Endothelial cell of umbilical vein (primary cell): ENCODE measurements around the gene SNX33. TPM values are rescaled to one million over a fixed set of nuclear protein-coding genes. Genes with fewer than 3 reads are reported as not detected.

Experiments used
- BruUV-seq: library from RNA; stranded (reverse); fragments of 400-500 nt; replicated peaks from 2 replicates; lab custom pipeline; 2021; lab: Mats Ljungman, UMichigan
- CTCF ChIA-PET: fragments of 300-600, 350-600 bp; sonication (Branson Sonifier 250); formaldehyde crosslinking; loops from one replicate; lab custom pipeline; 2021; ENCODE audit warnings: antibody characterized with exemption, inconsistent platforms; lab: Charles Lee
- POLR2A ChIA-PET: fragments of 300-600, 350-600 bp; sonication (Branson Sonifier 250); formaldehyde crosslinking; loops from one replicate; lab custom pipeline; 2021; ENCODE audit warnings: antibody characterized with exemption, inconsistent platforms; lab: Charles Lee
- DNase-seq: peaks from one replicate; pipeline ENCODE4 v3.0.0-alpha.2; 2011; ENCODE audit warnings: low read depth, low spot score
- FAIRE-seq: peaks from 2 replicates; lab custom pipeline; 2011; peaks lifted over from hg19 to GRCh38; lab: Jason Lieb, UNC
- H2AFZ ChIP-seq: 2 replicates; pipeline ENCODE4 v1.6.0; 2012; ENCODE audit warnings: low read depth, low read length, control low read depth, inconsistent platforms
- H3K27ac ChIP-seq: 2 replicates; pipeline ENCODE4 v1.5.1; 2011; ENCODE audit warnings: low read depth, mild to moderate bottlenecking, control low read depth, low read length, moderate library complexity; ENCODE audit not compliant: insufficient read depth
- H3K27me3 ChIP-seq, 2 experiments: 2 replicates each; pipeline versions ENCODE4 v1.6.0 to v1.6.1; 2011; ENCODE audit warnings: low read length in 2 of 2, mixed read lengths in 1 of 2; ENCODE audit not compliant: control insufficient read depth in 2 of 2, insufficient read depth in 2 of 2
- H3K36me3 ChIP-seq, 2 experiments: 2 replicates in 1 of 2; 3 replicates in 1 of 2; pipeline ENCODE4 v1.5.1; 2011; ENCODE audit warnings: low read length in 2 of 2, mild to moderate bottlenecking in 1 of 2, moderate library complexity in 1 of 2; ENCODE audit not compliant: control insufficient read depth in 2 of 2, insufficient read depth in 2 of 2; ENCODE audit errors: extremely low read depth in 1 of 2
- H3K4me1 ChIP-seq: 3 replicates; pipeline ENCODE4 v1.5.1; 2011; ENCODE audit warnings: mild to moderate bottlenecking, low read length; ENCODE audit not compliant: control insufficient read depth, insufficient read depth; ENCODE audit errors: extremely low read depth
- H3K4me2 ChIP-seq: 2 replicates; pipeline ENCODE4 v1.6.1; 2011; ENCODE audit warnings: low read length, control low read depth, mixed read lengths; ENCODE audit not compliant: insufficient read depth
- H3K4me3 ChIP-seq, 3 experiments: fragments of 200-600 bp in 1 of 3; sonication (generic), shearing (Covaris generic) in 1 of 3; replicated peaks in 1 of 3; 2 replicates each; pipeline ENCODE4 v1.5.1; 2011 to 2016; ENCODE audit warnings: control low read depth in 3 of 3, low read length in 3 of 3, mild to moderate bottlenecking in 2 of 3, inconsistent platforms in 1 of 3, low read depth in 1 of 3, moderate library complexity in 1 of 3; ENCODE audit not compliant: insufficient read depth in 1 of 3
- H3K79me2 ChIP-seq: 2 replicates; pipeline ENCODE4 v1.6.0; 2012; ENCODE audit warnings: low read length, inconsistent platforms; ENCODE audit not compliant: control insufficient read depth, insufficient read depth
- H3K9ac ChIP-seq: replicated peaks from 2 replicates; pipeline ENCODE3; 2011; ENCODE audit warnings: low read length, control low read depth; ENCODE audit not compliant: insufficient read depth; ENCODE audit errors: extremely low read depth
- H3K9me1 ChIP-seq: replicated peaks from 3 replicates; pipeline ENCODE4 v1.6.0; 2011; ENCODE audit warnings: mild to moderate bottlenecking, low read length; ENCODE audit not compliant: control insufficient read depth, insufficient read depth; ENCODE audit errors: extremely low read depth
- H3K9me3 ChIP-seq: replicated peaks from 2 replicates; pipeline ENCODE4 v1.5.1; 2012; ENCODE audit warnings: low read length, inconsistent platforms; ENCODE audit not compliant: control insufficient read depth, insufficient read depth
- H4K20me1 ChIP-seq: replicated peaks from 2 replicates; pipeline ENCODE3; 2011; ENCODE audit warnings: mild to moderate bottlenecking, low read length; ENCODE audit not compliant: control insufficient read depth, insufficient read depth; ENCODE audit errors: extremely low read depth
- CTCF ChIP-seq, 2 donors: IDR thresholded peaks; 1 replicate in 1 of 2; 2 replicates in 1 of 2; pipeline ENCODE4 v1.5.1; 2011; ENCODE audit warnings: low read length in 2 of 2, mild to moderate bottlenecking in 2 of 2, moderate library complexity in 2 of 2, control low read depth in 1 of 2, inconsistent platforms in 1 of 2, low read depth in 1 of 2; ENCODE audit not compliant: insufficient read depth in 1 of 2; ENCODE audit errors: extremely low read depth in 1 of 2
- EZH2 ChIP-seq: IDR thresholded peaks from 2 replicates; pipeline ENCODE4 v1.6.1; 2012; ENCODE audit warnings: borderline replicate concordance, low read depth, mild to moderate bottlenecking, moderate library complexity, low read length, inconsistent platforms; ENCODE audit not compliant: severe bottlenecking
- FOS ChIP-seq: IDR thresholded peaks from 2 replicates; pipeline ENCODE4 v1.6.1; 2011; ENCODE audit warnings: mild to moderate bottlenecking, low read length, moderate library complexity, borderline replicate concordance; ENCODE audit not compliant: insufficient read depth
- GATA2 ChIP-seq: IDR thresholded peaks from 2 replicates; pipeline ENCODE4 v1.7.0; 2011; ENCODE audit warnings: low read depth, mild to moderate bottlenecking, moderate library complexity, mixed read lengths, low read length; ENCODE audit not compliant: insufficient read length, insufficient read depth
- JUN ChIP-seq: IDR thresholded peaks from 2 replicates; pipeline ENCODE4 v1.6.1; 2011; ENCODE audit warnings: borderline replicate concordance, low read depth; ENCODE audit not compliant: insufficient read length, insufficient read depth
- MYC ChIP-seq: IDR thresholded peaks from one replicate; pipeline ENCODE4 v1.6.1; 2011; ENCODE audit warnings: mild to moderate bottlenecking, low read depth, low read length
- POLR2A ChIP-seq: IDR thresholded peaks from 2 replicates; pipeline ENCODE4 v1.6.1; 2012; ENCODE audit warnings: low read depth, mild to moderate bottlenecking, control low read depth, low read length
- POLR2AphosphoS5 ChIP-seq: IDR thresholded peaks from 2 replicates; pipeline ENCODE4 v1.6.1; 2012; ENCODE audit warnings: low read depth, mild to moderate bottlenecking, control low read depth, low read length, moderate library complexity; ENCODE audit not compliant: insufficient read depth
- dilution Hi-C: fragments of 300-500 bp; cut with MboI; formaldehyde crosslinking; loops from one replicate; pipeline ENCODE4 v1.15.0; 2019; ENCODE audit warnings: low sequenced_read_pairs; ENCODE audit not compliant: extremely low pct_ligation_motif_present
- intact Hi-C: fragments of 100-400 bp; cut with micrococcal nuclease; formaldehyde crosslinking; loops from one replicate; pipeline ENCODE4 v1.10.0; 2022
- polyA plus RNA-seq, 4 experiments: library from polyadenylated mRNA; depleted of rRNA in 3 of 4; stranded (reverse) in 3 of 4; unstranded in 1 of 4; fragments of >200 nt; gene quantifications; 2 replicates each; pipeline versions ENCODE4 v1.2.1 to v1.2.3, GENCODE V29; 2011 to 2012; ENCODE audit warnings: missing spikeins in 1 of 4
- total RNA-seq: library from RNA; stranded (reverse); gene quantifications from 2 replicates; pipeline ENCODE4 v1.2.3, GENCODE V29; 2021
- TF ChIP-seq, protein P1 (sequence below): IDR thresholded peaks from 2 replicates; pipeline ENCODE4 v1.6.1; 2011; ENCODE audit not compliant: insufficient read depth, insufficient read length

The SNX33 gene
- total and polyA plus RNA-seq, 2 donors (not counting 3 experiments of a cell fraction or from before 2014, with no cell fraction given) = 7.9 to 12.6 TPM

GRCh38 chr15:75663931-75664421 is 16.3 kb downstream of the SNX33 start:
- CTCF ChIA-PET = no interaction called here
- Histone ChIP-seq H3K79me2 (no peaks in the 10 kb centered on the region), H3K9me1 (no peaks in the 10 kb centered on the region), H3K27me3 (no peaks in the 10 kb centered on the region), H3K36me3 (peaks cover 0 to 4% of the 10 kb centered on the region in 2 experiments), H3K4me1 (peaks cover 15% of the 10 kb centered on the region), H3K4me2 (no peak overlapping the region), H3K27ac (no peak overlapping the region), H3K9ac (no peak overlapping the region), H2AFZ (no peak overlapping the region), H4K20me1 (no peaks in the 10 kb centered on the region), H3K4me3 (no peak overlapping the region), H3K9me3 (no peaks in the 10 kb centered on the region)
- BruUV-seq = no TSS peak
- no peak for DNase-seq
- no peak for FAIRE-seq
- dilution Hi-C loops = no loop called here
- intact Hi-C loops = no loop called here
- TF ChIP-seq POLR2A (no peak), POLR2AphosphoS5 (no peak)
- POLR2A ChIA-PET = no interaction called here

DNA sequence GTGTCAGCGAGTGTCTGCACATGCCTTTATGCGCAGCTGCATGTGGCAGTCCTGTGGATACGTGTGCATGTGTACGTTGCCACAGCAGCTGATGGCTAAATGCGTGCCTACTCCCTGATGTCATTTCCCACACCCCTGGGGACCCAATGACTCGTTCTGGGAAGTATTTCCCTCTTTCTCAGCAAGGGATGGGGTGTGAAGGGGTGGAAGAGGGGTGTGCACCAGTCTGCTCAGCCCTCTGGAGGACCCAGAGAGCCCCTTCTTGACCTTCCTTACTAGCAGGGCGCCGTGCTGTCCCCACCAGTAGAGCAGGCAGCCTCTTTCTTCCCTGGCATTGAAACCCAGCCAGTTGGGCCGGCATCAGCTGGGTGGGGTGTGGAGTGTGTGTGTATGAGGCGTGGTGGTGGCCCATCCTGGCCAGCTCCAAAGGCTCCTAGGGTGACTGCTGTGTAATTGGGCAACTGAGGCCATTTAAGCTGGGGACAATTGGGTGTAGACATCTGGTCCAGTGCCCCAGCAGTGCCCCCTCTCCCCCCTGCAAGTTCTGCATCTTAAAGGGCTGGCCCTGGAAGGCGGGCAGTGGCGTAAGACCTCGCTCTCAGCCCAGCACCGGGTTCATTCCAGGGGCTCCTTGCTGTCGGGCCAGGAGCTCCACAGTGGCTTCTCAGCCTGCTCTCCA is 19.2 kb downstream of the SNX33 start:
- CTCF ChIA-PET = interaction anchor here (1.1 to 2.7 kb wide), 7 partner anchors 12 to 88 kb away, joined by 4 to 13 read pairs (median 7); partner anchors contain the start of genes IMP3, PTPN9 and SNX33

More for the DNA sequence above, 19.2 kb downstream of the SNX33 start:
- H3K79me2 ChIP-seq = no peaks in the 10 kb centered on the region
- intact Hi-C loops (loop anchor here (1.0 to 2.0 kb wide), 3 partner anchors 20 to 42 kb away; partner anchors contain the start of genes SNUPN and SNX33), dilution Hi-C loops (no loop called here)
- no peaks in the 10 kb centered on the region for H4K20me1 ChIP-seq
- TF ChIP-seq MYC (peak; percentile 80), GATA2 (no peak), CTCF (IDR thresholded peaks at IDR 0.05; ENCODE audit: extremely low read depth in 1 of 2, insufficient read depth in 1 of 2, low read depth in 1 of 2, low read length in 2 of 2) (no peak), EZH2 (no peak), POLR2AphosphoS5 (peak; percentile 33), POLR2A (no peak), JUN (peak; percentile 96), FOS (no peak)
- TF ChIP-seq, protein P1, sequence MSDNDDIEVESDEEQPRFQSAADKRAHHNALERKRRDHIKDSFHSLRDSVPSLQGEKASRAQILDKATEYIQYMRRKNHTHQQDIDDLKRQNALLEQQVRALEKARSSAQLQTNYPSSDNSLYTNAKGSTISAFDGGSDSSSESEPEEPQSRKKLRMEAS = peak; percentile 96
- H3K9ac ChIP-seq = no peak overlapping the region
- H3K4me2 ChIP-seq = no peak overlapping the region
- BruUV-seq = TSS peak; percentile 66
- POLR2A ChIA-PET = no interaction called here
- H3K9me1 ChIP-seq = no peaks in the 10 kb centered on the region
- peaks cover 10% of the 10 kb centered on the region for H3K4me1 ChIP-seq
- H3K9me3 ChIP-seq = no peaks in the 10 kb centered on the region
- peak; percentile 81 for FAIRE-seq
- no peak overlapping the region for H3K4me3 ChIP-seq
- peak; percentile 85 for DNase-seq
- H3K27me3 ChIP-seq = no peaks in the 10 kb centered on the region
- H3K27ac ChIP-seq = peak overlapping the region; percentile 50
- H3K36me3 ChIP-seq = no peaks in the 10 kb centered on the region
- H2AFZ ChIP-seq = no peak overlapping the region
